Colon (tissue), 2 donors: Measurements from ENCODE around the gene PPP2R5C.

Experiments used
- FAIRE-seq: peaks from 2 replicates; lab custom pipeline; 2012; peaks lifted over from hg19 to GRCh38; lab: Jason Lieb, UNC
- donor health status: control.
- donor health status: control.

PPP2R5C gene

DNA sequence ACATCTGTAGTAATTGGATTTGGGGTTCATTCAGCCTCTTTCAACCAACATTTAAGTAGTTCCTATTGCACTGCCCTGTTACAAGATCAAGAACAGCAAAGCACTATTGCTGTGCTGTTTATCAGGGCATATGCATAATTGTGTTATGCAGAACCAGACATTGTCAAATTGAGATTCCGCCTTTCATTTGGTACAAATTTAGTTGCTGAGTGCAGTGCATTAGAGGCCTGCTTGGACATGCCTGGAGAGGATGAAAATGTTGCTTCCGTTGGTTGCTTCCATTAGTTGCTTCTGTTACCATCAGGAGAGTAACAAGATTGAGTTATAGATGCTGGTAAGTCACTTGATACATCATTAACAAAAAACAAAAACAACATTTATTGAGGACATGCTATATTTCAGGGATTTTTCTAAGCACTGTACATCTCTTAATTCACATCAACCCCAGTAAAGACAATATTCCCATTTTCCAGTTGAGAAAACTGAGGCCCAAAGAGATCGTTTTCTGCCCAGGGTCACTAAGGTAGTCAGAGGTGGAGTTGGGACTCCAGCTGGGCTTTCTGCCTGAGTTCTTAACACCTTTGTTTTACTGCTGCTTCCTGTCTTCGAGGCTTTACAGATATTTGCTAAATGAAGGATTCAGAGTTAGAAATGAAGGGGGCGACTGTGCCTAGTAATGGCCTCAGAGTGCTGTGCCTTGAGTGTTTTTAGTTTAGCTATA lies 79.3 kb downstream of the PPP2R5C start:
- no peak for FAIRE-seq

DNA sequence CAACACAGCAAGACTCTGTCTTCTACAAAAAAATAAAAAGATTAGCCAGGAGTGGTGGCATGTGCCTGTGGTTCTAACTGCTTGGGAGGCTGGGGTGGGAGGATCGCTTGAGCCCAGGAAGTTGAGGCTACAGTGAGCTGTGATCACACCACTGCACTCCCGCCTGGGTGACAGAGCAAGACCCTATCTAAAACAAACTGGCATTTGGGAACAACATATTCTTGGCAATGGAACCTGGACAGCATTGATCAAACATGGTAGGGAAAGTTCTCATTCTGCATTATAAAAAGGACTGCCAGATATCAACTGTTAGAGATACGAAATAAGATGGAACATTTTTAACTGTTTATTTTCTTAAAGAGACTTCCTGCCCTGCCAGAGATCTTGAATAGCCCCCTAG lies 81.5 kb downstream of the PPP2R5C start:
- FAIRE-seq, result no peak

DNA sequence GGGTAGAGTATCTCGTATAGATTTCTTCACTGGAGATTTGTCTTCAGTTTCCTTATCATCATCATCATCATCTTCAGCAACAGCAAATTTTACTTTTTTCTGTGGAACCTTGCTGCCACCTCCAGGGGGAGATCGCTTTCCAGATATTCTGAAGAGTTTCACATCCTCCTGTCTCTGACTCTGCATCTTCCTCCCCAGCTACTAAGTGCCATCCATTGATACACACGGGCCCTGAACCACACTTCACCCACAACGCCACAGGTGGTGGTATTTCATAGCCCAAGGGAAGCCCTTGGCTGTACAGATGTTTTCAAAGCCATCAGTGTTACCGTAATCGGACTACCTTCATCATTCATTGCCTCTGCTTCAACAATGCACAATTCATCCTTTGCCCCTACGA lies 82.2 kb downstream of the PPP2R5C start:
- FAIRE-seq, result no peak

DNA sequence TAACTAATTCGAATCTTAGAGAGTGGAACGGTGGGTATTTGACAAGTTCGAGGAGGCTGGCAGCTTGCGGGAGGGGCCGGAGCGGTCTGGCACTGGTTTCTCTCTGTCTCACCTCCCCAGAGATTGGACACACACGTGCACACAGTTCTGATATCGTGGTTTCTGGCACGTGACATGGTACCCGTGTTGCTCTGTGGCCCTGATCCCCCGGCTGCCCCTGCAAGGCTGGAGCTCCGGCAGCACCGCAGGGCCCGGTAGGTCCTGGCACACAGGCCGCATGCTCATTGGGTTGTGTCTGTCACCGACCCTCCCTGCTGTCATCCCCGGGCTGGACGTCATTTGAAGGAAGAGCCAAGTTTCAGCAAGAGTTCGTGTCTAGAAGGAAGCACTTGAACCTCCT lies 82.7 kb downstream of the PPP2R5C start:
- FAIRE-seq, result no peak

DNA sequence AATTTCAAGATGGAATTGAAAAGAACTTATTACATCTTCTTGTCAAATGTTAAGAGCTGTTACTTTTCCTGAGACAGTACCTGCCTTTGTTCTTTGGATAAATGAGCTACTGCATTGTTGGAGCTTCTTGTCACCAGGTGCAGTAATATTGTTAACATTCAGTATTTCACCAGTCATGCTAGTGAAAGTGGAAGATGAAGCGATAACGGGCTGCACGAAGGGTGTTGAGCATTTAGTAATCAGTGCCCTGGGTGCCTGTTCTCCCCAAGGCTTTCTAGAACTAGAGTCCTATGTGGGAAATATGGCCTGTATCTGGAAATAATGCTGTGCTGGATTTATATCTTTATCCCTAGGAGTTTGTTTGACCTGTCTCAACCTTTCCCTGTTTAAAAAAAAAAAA lies 83.2 kb downstream of the PPP2R5C start:
- no peak for FAIRE-seq

DNA sequence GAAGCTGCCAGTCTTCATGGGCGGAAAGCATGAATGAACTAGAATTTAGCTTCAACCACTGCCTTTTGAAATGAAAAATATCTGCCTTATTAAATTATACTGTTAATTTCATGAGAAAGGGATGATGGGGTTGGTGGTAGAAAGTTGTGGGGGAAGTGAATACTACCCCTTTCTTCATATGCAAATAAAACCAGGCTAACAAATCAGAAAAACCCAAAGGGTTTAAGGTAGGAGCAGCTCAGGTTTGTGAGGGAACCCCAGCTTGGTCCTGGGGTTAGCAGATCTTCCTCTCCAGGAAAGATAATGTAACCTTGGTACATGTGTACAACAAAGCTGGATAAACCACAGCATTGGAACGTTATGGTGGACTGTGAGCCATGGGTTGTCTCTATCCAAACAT lies 84.0 kb downstream of the PPP2R5C start:
- FAIRE-seq, result no peak

DNA sequence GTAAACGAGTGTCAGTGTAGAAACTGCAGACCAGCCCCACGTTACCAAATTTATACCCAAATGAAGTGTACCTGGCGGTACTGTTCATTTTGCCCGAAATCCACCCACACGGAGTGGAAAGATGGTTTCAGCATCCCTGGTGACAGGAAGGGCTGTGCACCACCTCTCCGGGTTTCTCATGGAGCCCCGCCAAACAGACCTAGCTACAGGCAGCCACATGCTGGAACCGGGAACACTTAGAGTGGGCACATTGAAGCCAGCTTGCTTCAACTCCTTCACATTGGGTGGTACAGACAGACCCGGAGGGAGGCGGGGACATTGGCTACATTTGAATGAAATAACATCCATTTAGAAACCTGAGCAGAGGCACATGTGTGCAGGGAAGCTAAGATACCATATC lies 84.4 kb downstream of the PPP2R5C start:
- no peak for FAIRE-seq

DNA sequence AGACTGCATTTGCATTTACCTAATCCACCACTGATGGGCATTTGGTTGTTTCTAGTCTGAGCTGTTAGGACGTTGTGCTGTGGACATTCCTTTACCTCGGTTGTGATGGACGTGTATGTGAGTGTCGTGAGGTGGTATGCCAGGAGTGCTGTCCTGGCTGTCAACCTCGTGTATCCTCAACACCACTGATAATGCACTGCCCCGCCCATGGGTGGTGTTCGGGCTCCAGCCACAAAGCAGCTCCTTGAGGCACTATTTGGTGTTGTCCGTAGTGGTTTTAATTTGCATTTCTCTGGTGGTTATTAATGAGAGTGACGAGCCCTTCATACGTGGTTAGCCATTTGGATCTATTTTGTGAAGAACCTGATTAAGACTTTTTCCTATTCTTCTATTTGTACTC lies 87.6 kb downstream of the PPP2R5C start:
- FAIRE-seq, result no peak

DNA sequence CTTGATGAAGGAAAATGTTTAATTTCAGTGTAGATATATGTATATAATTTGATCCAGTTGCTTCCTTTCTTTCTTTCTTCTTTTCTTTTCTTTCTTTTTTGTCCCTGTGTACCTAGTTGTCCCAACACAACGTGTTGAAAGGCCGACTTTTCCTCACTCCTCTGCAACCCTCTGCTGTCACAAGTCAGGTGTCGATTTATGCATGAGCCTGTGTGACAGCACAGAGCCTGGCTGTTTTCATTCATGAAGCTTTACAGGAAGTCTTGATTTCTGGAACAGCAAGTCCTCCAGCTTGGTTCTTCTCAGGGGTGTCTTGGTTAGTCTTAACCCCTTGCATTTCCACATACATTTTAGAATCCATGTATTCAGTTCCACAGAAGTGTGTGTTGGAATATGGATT lies 88.1 kb downstream of the PPP2R5C start:
- no peak for FAIRE-seq

DNA sequence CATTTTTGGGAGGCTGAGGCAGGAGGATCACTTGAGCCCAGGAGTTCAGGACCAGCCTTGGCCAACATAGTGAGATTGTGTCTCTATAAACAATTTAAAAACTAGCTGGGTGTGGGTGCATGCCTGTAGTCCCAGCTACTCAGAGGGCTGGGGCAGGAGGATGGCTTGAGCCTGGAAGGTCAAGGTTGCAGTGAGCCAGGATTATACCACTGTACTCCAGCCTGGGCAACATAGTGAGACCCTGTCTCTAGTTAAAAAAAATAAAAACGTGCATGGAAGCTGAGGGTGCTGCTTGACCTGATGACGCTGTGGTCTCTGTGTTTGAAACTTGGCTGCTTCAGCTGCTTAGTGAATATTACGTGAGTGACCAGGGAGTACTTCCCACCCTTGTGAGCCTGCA lies 89.7 kb downstream of the PPP2R5C start:
- FAIRE-seq, result no peak

DNA sequence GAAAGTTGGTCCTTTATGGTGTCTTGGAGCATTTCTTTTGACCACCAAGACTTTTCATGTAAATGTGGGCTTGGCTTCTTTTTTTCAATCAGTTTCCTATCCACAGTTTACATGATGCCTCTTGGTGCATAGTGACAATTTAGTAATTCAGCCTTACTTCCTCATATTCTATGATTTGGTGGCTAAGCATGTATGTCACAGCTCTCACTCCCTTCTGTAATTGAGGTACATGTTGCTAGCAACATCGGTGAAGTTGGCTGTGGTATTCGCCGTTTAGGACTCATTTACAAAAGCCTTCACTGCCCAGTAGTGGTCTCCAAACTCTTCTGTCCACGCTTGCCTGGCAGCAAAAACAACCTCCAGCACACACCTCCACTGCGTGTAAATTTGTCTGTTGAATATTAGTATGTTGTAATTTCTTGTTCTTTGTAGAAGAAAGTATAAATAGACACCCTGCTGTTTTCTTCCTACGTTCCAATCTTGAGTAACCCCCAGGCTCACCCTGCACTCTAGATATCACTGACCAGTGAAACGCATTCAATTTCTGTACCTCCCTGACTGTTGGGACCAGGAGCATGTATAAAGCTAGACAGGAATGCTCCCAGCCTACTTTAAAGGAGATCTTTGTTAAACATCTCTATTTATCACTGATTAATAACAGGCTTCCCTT lies 90.4 kb downstream of the PPP2R5C start:
- FAIRE-seq, result no peak

DNA sequence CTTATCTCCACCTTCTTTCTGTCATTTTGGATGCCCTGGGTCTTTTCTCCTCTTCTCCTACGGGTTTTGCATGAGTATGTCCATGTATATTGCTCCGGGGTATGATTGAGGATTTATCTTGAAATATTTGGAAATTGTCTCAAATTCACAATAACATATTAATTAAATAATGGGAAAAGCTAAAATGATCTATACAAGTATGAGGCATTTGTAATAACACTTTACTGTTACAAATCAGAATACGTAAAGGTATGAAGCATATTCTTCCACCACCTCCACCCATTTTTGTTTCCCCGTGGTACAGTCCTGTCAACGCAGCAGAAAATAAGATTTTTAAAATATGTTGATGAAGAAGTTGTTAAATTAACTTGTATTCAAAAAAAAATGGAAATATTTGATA lies 91.3 kb downstream of the PPP2R5C start:
- no peak for FAIRE-seq

DNA sequence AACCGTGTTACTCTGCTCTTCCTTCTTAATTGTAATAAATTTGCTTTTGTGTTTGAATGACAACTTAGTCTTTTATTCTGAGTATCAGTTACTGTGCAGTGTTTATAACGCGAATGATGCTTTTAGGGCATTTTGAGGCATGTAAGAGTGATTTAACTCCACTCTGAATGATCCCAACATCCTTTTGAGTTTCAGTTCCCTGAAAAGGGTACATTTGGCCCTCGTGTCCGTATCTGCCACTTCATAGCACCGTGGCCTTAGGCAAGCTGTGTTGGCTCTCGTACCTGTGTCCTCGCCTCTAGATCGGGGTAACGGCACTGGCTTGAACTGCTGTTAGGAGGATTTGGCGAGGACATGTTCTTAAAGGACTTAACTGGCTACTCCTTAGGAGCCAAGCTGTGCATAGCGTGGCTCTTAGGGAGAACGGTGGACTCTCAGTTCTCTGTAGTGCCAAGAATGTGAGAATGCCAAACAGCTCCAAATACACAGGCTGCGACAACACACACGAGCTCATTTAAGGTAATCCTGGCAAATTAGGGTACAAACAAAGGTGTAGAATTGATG lies 92.0 kb downstream of the PPP2R5C start:
- no peak for FAIRE-seq

DNA sequence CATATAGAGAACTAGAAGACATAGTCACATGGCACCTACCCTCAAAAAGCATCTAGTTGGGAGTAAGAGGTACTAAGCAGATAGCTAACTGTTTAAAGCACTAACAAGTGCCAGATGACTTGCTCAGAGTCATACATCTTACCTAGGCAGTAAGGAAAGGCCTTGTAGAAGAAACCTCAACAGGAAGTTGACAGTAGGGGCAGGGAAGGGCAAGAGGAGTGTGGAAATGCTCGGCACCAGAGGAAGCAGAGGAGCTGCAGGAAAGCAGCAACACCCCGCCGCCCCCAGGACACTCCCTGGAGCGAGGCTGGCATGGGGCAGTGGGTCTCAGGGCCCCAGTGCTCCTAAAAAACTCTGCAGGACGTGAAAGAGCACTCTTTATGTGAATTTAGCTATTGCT lies 92.9 kb downstream of the PPP2R5C start:
- no peak for FAIRE-seq

DNA sequence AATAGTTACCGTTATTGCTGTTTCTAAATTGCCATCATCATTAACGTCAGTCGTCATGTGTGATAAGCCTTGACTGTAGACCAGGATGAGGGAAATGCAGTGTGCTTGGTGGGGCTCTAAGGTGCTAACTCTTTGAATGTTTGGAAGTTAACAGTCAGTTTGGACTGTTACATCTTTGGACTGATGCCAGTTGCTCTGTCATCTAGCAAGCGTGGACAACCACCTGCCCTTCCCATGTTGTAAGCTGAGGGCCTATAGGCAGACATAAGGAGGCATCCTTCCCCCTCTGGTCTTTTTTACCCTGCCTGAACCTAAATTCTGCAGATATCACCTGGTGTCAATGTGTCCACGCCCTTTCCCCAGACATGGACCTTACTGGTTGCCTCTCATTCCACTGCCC lies 94.4 kb downstream of the PPP2R5C start:
- no peak for FAIRE-seq

DNA sequence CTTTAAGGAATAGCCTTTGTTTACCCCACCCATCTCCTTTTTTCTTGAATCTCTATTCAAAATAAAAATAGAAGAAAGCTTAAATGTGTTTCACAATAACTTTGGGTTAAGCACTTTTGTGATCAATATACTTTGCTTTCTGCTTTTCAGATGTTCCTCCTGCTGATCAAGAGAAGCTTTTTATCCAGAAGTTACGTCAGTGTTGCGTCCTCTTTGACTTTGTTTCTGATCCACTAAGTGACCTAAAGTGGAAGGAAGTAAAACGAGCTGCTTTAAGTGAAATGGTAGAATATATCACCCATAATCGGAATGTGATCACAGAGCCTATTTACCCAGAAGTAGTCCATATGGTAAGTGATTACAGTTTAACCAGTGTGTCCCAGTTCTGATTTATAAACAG lies 95.0 kb downstream of the PPP2R5C start:
- FAIRE-seq, result no peak

DNA sequence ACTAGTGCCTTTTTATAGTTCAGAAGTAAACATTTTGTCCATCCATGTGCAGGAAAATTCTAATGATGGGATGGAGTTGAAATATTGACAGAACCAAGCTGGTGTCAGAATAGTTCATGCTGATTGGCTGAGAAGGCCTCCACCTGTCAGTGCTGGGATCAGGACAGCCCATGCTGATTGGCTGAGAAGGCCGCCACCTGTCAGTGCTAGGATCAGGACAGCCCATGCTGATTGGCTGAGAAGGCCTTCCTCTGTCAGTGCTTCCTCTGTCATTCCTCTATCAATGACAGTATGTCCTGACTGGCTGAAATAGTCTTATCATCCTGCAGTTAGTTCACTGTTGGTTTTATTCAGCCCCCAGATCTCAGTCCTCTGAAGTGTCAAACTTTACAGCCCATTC lies 95.7 kb downstream of the PPP2R5C start:
- no peak for FAIRE-seq

DNA sequence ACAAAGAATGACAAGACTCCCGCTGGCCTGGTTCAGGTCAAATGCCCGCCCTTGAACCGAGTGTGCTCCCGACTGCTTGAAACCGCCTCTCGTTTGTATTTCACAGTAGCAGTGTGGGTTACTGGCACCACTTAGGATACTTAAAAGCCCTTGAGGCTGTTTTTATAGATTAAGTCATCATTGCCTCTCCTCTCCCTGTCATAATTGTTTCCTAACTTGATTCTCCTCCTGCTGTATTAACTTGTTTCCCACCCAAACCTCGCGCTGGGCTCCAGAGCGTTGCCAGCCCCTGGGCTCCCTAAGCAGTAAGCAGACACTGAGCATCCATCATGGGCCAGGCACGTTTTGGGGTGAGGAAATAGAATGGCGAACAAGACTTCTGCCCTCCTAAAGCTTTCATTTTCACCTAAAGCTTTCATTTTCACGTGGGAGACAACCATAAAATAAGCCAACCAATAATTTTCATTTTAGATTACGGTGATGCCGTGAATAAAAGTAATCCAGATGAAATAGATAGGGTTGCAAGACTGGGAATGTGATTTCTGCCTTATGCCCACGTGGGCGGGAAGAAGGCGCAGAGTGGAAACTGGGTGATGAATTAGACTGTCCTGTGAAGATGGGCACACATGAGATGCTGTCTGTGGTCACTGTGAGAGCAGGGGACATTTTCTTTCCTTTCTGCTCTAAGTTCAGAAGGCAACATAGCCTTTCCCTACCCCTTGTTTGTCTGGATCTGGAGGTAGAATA lies 97.5 kb downstream of the PPP2R5C start:
- FAIRE-seq, result no peak

DNA sequence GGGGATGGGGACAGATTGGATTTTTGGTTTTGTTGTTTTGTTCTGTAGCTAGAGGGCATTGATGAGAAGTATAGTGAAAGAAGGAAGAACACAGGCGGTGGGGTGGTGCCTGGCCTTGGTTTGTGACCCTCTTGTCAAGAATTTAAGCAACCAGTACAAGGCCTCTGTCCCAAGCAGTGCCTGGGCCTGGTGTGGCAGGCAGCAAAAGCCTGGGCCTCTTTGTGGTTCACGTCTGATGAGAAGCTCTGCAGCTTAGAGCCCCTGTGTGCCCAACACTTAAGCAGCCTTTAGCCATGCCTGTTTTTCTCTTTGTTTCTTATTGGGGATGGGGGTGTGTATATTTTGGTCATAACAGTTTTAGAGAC lies 98.0 kb downstream of the PPP2R5C start:
- no peak for FAIRE-seq

DNA sequence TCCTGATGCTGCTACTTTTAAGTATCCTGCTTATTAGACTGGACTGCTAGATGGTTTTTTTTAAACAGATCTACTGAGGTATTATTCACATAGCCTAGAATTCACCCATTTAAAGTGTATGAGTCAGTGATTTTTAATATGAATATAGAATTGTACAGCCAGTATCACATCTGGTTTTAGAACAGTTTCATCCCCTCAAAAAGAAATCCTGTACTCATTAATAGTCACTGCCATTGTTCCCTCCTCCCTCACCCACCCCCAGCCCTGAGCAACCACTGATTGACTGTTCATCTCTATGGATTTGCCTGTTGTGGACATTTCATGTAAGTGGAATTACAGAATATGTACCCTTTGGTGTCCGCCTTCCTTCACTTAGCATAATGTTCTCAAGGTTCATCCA lies 98.4 kb downstream of the PPP2R5C start:
- no peak for FAIRE-seq

DNA sequence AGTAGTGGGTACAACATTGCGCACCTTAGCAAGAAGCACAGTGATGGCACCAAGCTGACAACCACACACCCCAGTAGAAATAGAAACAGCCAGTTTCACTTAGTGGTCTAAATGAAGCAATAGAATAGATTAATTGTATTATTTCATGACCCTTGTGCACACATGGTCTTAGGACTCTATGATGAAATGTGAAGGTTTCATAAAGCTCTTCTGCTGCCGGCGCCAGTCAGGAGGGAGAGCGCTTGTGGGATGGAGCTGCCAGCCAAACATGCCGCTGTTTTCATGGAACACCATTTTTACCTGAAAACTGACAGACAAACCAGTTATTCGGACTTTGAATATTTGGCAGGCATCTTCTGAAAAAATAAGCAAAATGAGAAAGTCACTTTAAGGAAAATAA lies 100.0 kb downstream of the PPP2R5C start:
- FAIRE-seq, result no peak

DNA sequence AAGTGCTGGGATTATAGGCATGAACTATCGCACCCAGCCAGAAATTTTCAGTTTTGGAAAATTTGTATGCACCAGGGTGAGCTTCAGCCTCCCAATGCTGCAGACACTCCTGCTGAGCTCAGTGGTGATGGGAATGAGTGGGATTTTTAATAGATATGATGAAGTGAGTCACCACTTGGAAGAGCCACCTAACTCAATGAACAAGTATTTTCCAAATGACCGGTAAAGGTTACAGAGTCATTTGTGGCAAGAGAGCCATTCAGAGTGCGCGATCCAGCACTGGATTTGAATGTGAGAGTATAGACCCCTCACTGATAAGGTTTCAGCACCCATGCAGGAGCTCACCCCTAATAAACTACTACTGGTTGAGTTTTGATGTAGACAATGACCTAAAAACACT lies 100.7 kb downstream of the PPP2R5C start:
- FAIRE-seq, result no peak

DNA sequence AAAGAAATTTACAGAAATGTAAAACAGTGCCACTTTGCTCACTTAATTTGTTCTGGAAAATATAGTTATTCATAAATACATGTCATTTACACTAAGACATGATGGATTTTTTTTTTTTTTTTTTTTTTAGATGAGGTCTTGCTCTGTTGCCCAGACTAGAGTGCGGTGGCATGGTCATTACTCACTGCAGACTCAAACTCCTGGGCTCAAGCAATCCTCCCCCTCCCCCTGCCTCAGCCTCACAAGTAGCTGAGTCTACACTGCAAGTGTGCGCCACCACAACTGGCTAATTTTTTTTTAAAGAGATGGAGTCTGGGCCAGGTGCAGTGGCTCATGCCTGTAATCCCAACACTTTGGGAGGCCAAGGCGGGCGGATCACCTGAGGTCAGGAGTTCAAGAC lies 101.2 kb downstream of the PPP2R5C start:
- no peak for FAIRE-seq
